Endothelial cell of umbilical vein (primary cell): ENCODE results near the gene ZNF79. TPM values are rescaled to one million over a fixed set of nuclear protein-coding genes. Genes with fewer than 3 reads are reported as not detected.

Experiments used
- BruUV-seq: library from RNA; stranded (reverse); fragments of 400-500 nt; replicated peaks from 2 replicates; lab custom pipeline; 2021; lab: Mats Ljungman, UMichigan
- CTCF ChIA-PET: fragments of 300-600, 350-600 bp; sonication (Branson Sonifier 250); formaldehyde crosslinking; loops from one replicate; lab custom pipeline; 2021; ENCODE audit warnings: antibody characterized with exemption, inconsistent platforms; lab: Charles Lee
- POLR2A ChIA-PET: fragments of 300-600, 350-600 bp; sonication (Branson Sonifier 250); formaldehyde crosslinking; loops from one replicate; lab custom pipeline; 2021; ENCODE audit warnings: antibody characterized with exemption, inconsistent platforms; lab: Charles Lee
- DNase-seq: peaks from one replicate; pipeline ENCODE4 v3.0.0-alpha.2; 2011; ENCODE audit warnings: low read depth, low spot score
- FAIRE-seq: peaks from 2 replicates; lab custom pipeline; 2011; peaks lifted over from hg19 to GRCh38; lab: Jason Lieb, UNC
- H2AFZ ChIP-seq: 2 replicates; pipeline ENCODE4 v1.6.0; 2012; ENCODE audit warnings: low read depth, low read length, control low read depth, inconsistent platforms
- H3K27ac ChIP-seq: 2 replicates; pipeline ENCODE4 v1.5.1; 2011; ENCODE audit warnings: low read depth, mild to moderate bottlenecking, control low read depth, low read length, moderate library complexity; ENCODE audit not compliant: insufficient read depth
- H3K27me3 ChIP-seq, 2 experiments: 2 replicates each; pipeline versions ENCODE4 v1.6.0 to v1.6.1; 2011; ENCODE audit warnings: low read length in 2 of 2, mixed read lengths in 1 of 2; ENCODE audit not compliant: control insufficient read depth in 2 of 2, insufficient read depth in 2 of 2
- H3K36me3 ChIP-seq, 2 experiments: 2 replicates in 1 of 2; 3 replicates in 1 of 2; pipeline ENCODE4 v1.5.1; 2011; ENCODE audit warnings: low read length in 2 of 2, mild to moderate bottlenecking in 1 of 2, moderate library complexity in 1 of 2; ENCODE audit not compliant: control insufficient read depth in 2 of 2, insufficient read depth in 2 of 2; ENCODE audit errors: extremely low read depth in 1 of 2
- H3K4me1 ChIP-seq: 3 replicates; pipeline ENCODE4 v1.5.1; 2011; ENCODE audit warnings: mild to moderate bottlenecking, low read length; ENCODE audit not compliant: control insufficient read depth, insufficient read depth; ENCODE audit errors: extremely low read depth
- H3K4me2 ChIP-seq: 2 replicates; pipeline ENCODE4 v1.6.1; 2011; ENCODE audit warnings: low read length, control low read depth, mixed read lengths; ENCODE audit not compliant: insufficient read depth
- H3K4me3 ChIP-seq, 3 experiments: fragments of 200-600 bp in 1 of 3; sonication (generic), shearing (Covaris generic) in 1 of 3; replicated peaks in 1 of 3; 2 replicates each; pipeline ENCODE4 v1.5.1; 2011 to 2016; ENCODE audit warnings: control low read depth in 3 of 3, low read length in 3 of 3, mild to moderate bottlenecking in 2 of 3, inconsistent platforms in 1 of 3, low read depth in 1 of 3, moderate library complexity in 1 of 3; ENCODE audit not compliant: insufficient read depth in 1 of 3
- H3K79me2 ChIP-seq: 2 replicates; pipeline ENCODE4 v1.6.0; 2012; ENCODE audit warnings: low read length, inconsistent platforms; ENCODE audit not compliant: control insufficient read depth, insufficient read depth
- H3K9ac ChIP-seq: replicated peaks from 2 replicates; pipeline ENCODE3; 2011; ENCODE audit warnings: low read length, control low read depth; ENCODE audit not compliant: insufficient read depth; ENCODE audit errors: extremely low read depth
- H3K9me1 ChIP-seq: replicated peaks from 3 replicates; pipeline ENCODE4 v1.6.0; 2011; ENCODE audit warnings: mild to moderate bottlenecking, low read length; ENCODE audit not compliant: control insufficient read depth, insufficient read depth; ENCODE audit errors: extremely low read depth
- H3K9me3 ChIP-seq: replicated peaks from 2 replicates; pipeline ENCODE4 v1.5.1; 2012; ENCODE audit warnings: low read length, inconsistent platforms; ENCODE audit not compliant: control insufficient read depth, insufficient read depth
- H4K20me1 ChIP-seq: replicated peaks from 2 replicates; pipeline ENCODE3; 2011; ENCODE audit warnings: mild to moderate bottlenecking, low read length; ENCODE audit not compliant: control insufficient read depth, insufficient read depth; ENCODE audit errors: extremely low read depth
- CTCF ChIP-seq, 2 donors: IDR thresholded peaks; 1 replicate in 1 of 2; 2 replicates in 1 of 2; pipeline ENCODE4 v1.5.1; 2011; ENCODE audit warnings: low read length in 2 of 2, mild to moderate bottlenecking in 2 of 2, moderate library complexity in 2 of 2, control low read depth in 1 of 2, inconsistent platforms in 1 of 2, low read depth in 1 of 2; ENCODE audit not compliant: insufficient read depth in 1 of 2; ENCODE audit errors: extremely low read depth in 1 of 2
- EZH2 ChIP-seq: IDR thresholded peaks from 2 replicates; pipeline ENCODE4 v1.6.1; 2012; ENCODE audit warnings: borderline replicate concordance, low read depth, mild to moderate bottlenecking, moderate library complexity, low read length, inconsistent platforms; ENCODE audit not compliant: severe bottlenecking
- FOS ChIP-seq: IDR thresholded peaks from 2 replicates; pipeline ENCODE4 v1.6.1; 2011; ENCODE audit warnings: mild to moderate bottlenecking, low read length, moderate library complexity, borderline replicate concordance; ENCODE audit not compliant: insufficient read depth
- GATA2 ChIP-seq: IDR thresholded peaks from 2 replicates; pipeline ENCODE4 v1.7.0; 2011; ENCODE audit warnings: low read depth, mild to moderate bottlenecking, moderate library complexity, mixed read lengths, low read length; ENCODE audit not compliant: insufficient read length, insufficient read depth
- JUN ChIP-seq: IDR thresholded peaks from 2 replicates; pipeline ENCODE4 v1.6.1; 2011; ENCODE audit warnings: borderline replicate concordance, low read depth; ENCODE audit not compliant: insufficient read length, insufficient read depth
- MAX ChIP-seq: IDR thresholded peaks from 2 replicates; pipeline ENCODE4 v1.6.1; 2011; ENCODE audit not compliant: insufficient read depth, insufficient read length
- MYC ChIP-seq: IDR thresholded peaks from one replicate; pipeline ENCODE4 v1.6.1; 2011; ENCODE audit warnings: mild to moderate bottlenecking, low read depth, low read length
- POLR2A ChIP-seq: IDR thresholded peaks from 2 replicates; pipeline ENCODE4 v1.6.1; 2012; ENCODE audit warnings: low read depth, mild to moderate bottlenecking, control low read depth, low read length
- POLR2AphosphoS5 ChIP-seq: IDR thresholded peaks from 2 replicates; pipeline ENCODE4 v1.6.1; 2012; ENCODE audit warnings: low read depth, mild to moderate bottlenecking, control low read depth, low read length, moderate library complexity; ENCODE audit not compliant: insufficient read depth
- dilution Hi-C: fragments of 300-500 bp; cut with MboI; formaldehyde crosslinking; loops from one replicate; pipeline ENCODE4 v1.15.0; 2019; ENCODE audit warnings: low sequenced_read_pairs; ENCODE audit not compliant: extremely low pct_ligation_motif_present
- intact Hi-C: fragments of 100-400 bp; cut with micrococcal nuclease; formaldehyde crosslinking; loops from one replicate; pipeline ENCODE4 v1.10.0; 2022
- polyA plus RNA-seq, 4 experiments: library from polyadenylated mRNA; depleted of rRNA in 3 of 4; stranded (reverse) in 3 of 4; unstranded in 1 of 4; fragments of >200 nt; gene quantifications; 2 replicates each; pipeline versions ENCODE4 v1.2.1 to v1.2.3, GENCODE V29; 2011 to 2012; ENCODE audit warnings: missing spikeins in 1 of 4
- total RNA-seq: library from RNA; stranded (reverse); gene quantifications from 2 replicates; pipeline ENCODE4 v1.2.3, GENCODE V29; 2021

The ZNF79 gene
- total and polyA plus RNA-seq, 2 donors (not counting 3 experiments of a cell fraction or from before 2014, with no cell fraction given): 6.3 to 10.6 TPM

- peaks cover 3 to 6% of the 10 kb centered on the region in 2 experiments for H3K36me3 ChIP-seq
- H3K27me3 ChIP-seq: no peaks in the 10 kb centered on the region
- H3K4me2 ChIP-seq: no peak overlapping the region
- H3K4me3 ChIP-seq: no peak overlapping the region
- ChIA-PET CTCF (interaction anchor here (0.9 to 1.9 kb wide), 3 partner anchors 10 to 17 kb away, joined by 3 to 7 read pairs (median 3); partner anchors contain the start of genes SLC2A8 and ZNF79), POLR2A (no interaction called here)
- no peaks in the 10 kb centered on the region for H3K79me2 ChIP-seq
- DNase-seq (no peak), FAIRE-seq (no peak)
- H4K20me1 ChIP-seq: no peaks in the 10 kb centered on the region
- H2AFZ ChIP-seq: no peak overlapping the region
- no TSS peak for BruUV-seq
- TF ChIP-seq MYC: no peak
- no peak for TF ChIP-seq FOS
- no peak for TF ChIP-seq GATA2
- TF ChIP-seq EZH2: no peak
- no peak for TF ChIP-seq JUN
- no peak for TF ChIP-seq POLR2A
- no peak for TF ChIP-seq POLR2AphosphoS5
- TF ChIP-seq CTCF (IDR thresholded peaks at IDR 0.05; ENCODE audit: extremely low read depth in 1 of 2, insufficient read depth in 1 of 2, low read depth in 1 of 2, low read length in 2 of 2): no peak
- TF ChIP-seq MAX: no peak
- H3K9me3 ChIP-seq: no peaks in the 10 kb centered on the region
- no peak overlapping the region for H3K9ac ChIP-seq
- intact Hi-C loops: no loop called here
- H3K9me1 ChIP-seq: no peaks in the 10 kb centered on the region
- dilution Hi-C loops: no loop called here
- H3K4me1 ChIP-seq: no peaks in the 10 kb centered on the region
- no peak overlapping the region for H3K27ac ChIP-seq
Measured at GRCh38 chr9:127407492-127407843, 16.7 kb upstream of the ZNF79 start.
